GM12892 (cell line): ENCODE results near the gene CDK11B.
"Not testable (repeated sequence)": the region's sequence is repeated elsewhere in the genome, so short reads cannot be mapped to it uniquely, and the experiment has no call there.

Experiments
- POLR2A ChIP-seq: IDR thresholded peaks from 2 replicates; pipeline ENCODE4 v1.6.1; 2011; ENCODE audit warnings: low read depth, low read length, control low read depth
- POLR2AphosphoS5 ChIP-seq: IDR thresholded peaks from 2 replicates; pipeline ENCODE4 v1.6.1; 2011; ENCODE audit warnings: low read depth, low read length, control low read depth

- not testable (repeated sequence) for TF ChIP-seq POLR2A, POLR2AphosphoS5
These were observed 3.6 kb upstream of the CDK11B start for GRCh38 chr1:1662392-1662791.
